Activated CD8-positive, alpha-beta T cell treated with anti-CD3 and anti-CD28 coated beads for 36 hours (primary cell): Measurements from ENCODE around the gene TMEM242. TPM values are rescaled to one million over a fixed set of nuclear protein-coding genes. Genes with fewer than 3 reads are reported as not detected.

Source experiments
- ATAC-seq: fragments of 200-7000 bp; cut with Tn5 transposase; one replicate; pipeline ENCODE4 v1.10.0; 2021; ENCODE audit warnings: mild to moderate bottlenecking, moderate library complexity
- CTCF ChIA-PET: fragments of 350-600 bp; sonication (Branson Sonifier 250); formaldehyde crosslinking; loops from one replicate; lab custom pipeline; 2021; ENCODE audit warnings: antibody characterized with exemption; lab: Charles Lee
- POLR2A ChIA-PET: fragments of 350-600 bp; sonication (Branson Sonifier 250); formaldehyde crosslinking; loops from one replicate; lab custom pipeline; 2021; ENCODE audit warnings: antibody characterized with exemption; lab: Charles Lee
- DNase-seq: peaks from one replicate; pipeline ENCODE4 v3.0.0-alpha.2; 2020
- H3K27ac Mint-ChIP-seq: one replicate; pipeline ENCODE4 v1.8.0; 2021; ENCODE audit warnings: mild to moderate bottlenecking, mixed read lengths
- H3K27me3 Mint-ChIP-seq: one replicate; pipeline ENCODE4 v1.8.0; 2021; ENCODE audit warnings: mixed read lengths
- H3K36me3 Mint-ChIP-seq: one replicate; pipeline ENCODE4 v1.8.0; 2021; ENCODE audit warnings: low read depth, mixed read lengths
- H3K4me1 Mint-ChIP-seq: one replicate; pipeline ENCODE4 v1.8.0; 2021; ENCODE audit warnings: low read depth, mixed read lengths
- H3K4me3 Mint-ChIP-seq: one replicate; pipeline ENCODE4 v1.8.0; 2021; ENCODE audit warnings: mild to moderate bottlenecking, moderate library complexity, mixed read lengths
- H3K9me3 Mint-ChIP-seq: one replicate; pipeline ENCODE4 v1.8.0; 2021; ENCODE audit warnings: mixed read lengths
- intact Hi-C: fragments of 100-400 bp; cut with micrococcal nuclease; formaldehyde crosslinking; loops from one replicate; pipeline ENCODE4 v1.10.0; 2022
- total RNA-seq, 2 experiments: library from RNA; stranded (reverse); gene quantifications; one replicate each; pipeline ENCODE4 v1.2.3, GENCODE V29; 2021
- TF ChIP-seq, protein P1 (sequence below): fragments of 200-600 bp; IDR thresholded peaks from one replicate; pipeline ENCODE4 v1.8.0; 2022; ENCODE audit warnings: antibody characterized with exemption, mild to moderate bottlenecking

The TMEM242 gene
- total RNA-seq, 2 experiments from 2014 or later = 7.8 to 8.0 TPM

DNA sequence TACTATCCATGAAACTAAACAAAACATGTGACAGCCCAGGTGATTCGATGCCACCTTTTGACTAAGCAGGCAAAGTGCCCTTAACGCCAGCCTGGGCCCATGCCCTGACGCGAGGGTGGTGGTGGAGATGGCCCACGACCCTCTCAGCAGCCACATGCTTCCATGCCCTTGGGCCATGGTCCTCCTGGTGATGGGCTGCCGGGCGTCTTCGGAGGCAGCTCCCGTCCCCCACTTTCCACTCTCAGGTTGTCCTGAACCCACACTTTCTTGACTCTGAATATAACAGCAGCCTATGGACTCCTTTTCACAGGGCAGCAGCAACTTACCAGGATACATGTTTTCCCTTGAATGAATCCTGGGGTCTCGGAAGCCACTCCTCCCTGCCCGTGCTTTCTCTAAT lies 33.6 kb downstream of the TMEM242 start:
- TF ChIP-seq, protein P1, sequence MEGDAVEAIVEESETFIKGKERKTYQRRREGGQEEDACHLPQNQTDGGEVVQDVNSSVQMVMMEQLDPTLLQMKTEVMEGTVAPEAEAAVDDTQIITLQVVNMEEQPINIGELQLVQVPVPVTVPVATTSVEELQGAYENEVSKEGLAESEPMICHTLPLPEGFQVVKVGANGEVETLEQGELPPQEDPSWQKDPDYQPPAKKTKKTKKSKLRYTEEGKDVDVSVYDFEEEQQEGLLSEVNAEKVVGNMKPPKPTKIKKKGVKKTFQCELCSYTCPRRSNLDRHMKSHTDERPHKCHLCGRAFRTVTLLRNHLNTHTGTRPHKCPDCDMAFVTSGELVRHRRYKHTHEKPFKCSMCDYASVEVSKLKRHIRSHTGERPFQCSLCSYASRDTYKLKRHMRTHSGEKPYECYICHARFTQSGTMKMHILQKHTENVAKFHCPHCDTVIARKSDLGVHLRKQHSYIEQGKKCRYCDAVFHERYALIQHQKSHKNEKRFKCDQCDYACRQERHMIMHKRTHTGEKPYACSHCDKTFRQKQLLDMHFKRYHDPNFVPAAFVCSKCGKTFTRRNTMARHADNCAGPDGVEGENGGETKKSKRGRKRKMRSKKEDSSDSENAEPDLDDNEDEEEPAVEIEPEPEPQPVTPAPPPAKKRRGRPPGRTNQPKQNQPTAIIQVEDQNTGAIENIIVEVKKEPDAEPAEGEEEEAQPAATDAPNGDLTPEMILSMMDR = no peak
- H3K27me3 Mint-ChIP-seq = no peaks in the 10 kb centered on the region
- no peak for ATAC-seq

DNA sequence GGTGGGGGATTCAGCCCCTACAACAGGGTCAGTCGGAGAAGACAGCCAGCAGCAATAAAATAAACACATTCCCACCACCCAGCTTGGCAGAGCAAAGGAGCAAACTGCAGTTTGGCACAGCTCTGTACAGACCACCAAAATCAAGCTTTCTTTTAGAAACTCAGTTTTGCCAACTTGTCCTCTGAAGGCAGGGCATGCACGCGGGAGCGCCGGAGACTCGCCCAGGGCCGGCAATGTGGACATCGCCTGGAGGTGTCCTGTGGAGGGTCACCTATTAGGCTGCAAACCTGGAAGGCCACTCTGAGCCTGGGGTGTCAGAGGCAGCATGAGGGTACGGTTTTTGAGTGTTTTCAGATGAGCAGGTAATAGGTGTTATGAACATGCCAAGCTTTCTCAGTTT lies 34.7 kb downstream of the TMEM242 start:
- no peak overlapping the region for H3K4me3 Mint-ChIP-seq
- H3K27ac Mint-ChIP-seq = no peak overlapping the region
- H3K36me3 Mint-ChIP-seq = peaks cover 2% of the 10 kb centered on the region
- H3K27me3 Mint-ChIP-seq = no peaks in the 10 kb centered on the region
- no peaks in the 10 kb centered on the region for H3K9me3 Mint-ChIP-seq
- peaks cover 3% of the 10 kb centered on the region for H3K4me1 Mint-ChIP-seq
- CTCF ChIA-PET = interaction anchor here (0.9 kb wide), 1 partner anchor 53 kb away, joined by 4 read pairs; no protein-coding TSS in a partner anchor
- intact Hi-C loops = no loop called here
- TF ChIP-seq, protein P1 = no peak
- ATAC-seq (no peak), DNase-seq (no peak)
- POLR2A ChIA-PET = no interaction called here

More for the DNA sequence above, 33.6 kb downstream of the TMEM242 start:
- ChIA-PET CTCF (no interaction called here), POLR2A (no interaction called here)
- no peak for DNase-seq
- Mint-ChIP-seq H3K27ac (no peak overlapping the region), H3K9me3 (no peaks in the 10 kb centered on the region), H3K4me3 (no peak overlapping the region), H3K4me1 (peaks cover 3% of the 10 kb centered on the region), H3K36me3 (peaks cover 2% of the 10 kb centered on the region)
- intact Hi-C loops = no loop called here

DNA sequence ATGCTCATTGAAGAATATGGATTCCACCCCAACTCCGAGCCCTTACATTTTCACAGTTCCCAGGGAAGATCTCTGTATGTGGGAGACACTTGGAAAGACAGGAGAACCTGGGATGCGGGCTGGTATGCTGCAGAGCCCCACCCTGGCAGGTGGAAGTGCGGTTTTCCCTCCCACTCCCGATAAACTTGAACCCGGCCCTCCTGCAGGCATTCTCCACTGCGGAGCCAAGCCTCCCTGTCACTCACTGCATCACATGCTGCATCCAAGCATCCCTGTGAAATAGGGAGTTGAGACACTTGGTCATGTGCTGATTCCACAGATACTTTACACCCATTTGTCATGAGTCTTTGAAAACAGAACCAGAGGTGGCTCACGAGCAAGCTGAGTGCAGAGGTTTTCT lies 35.4 kb downstream of the TMEM242 start:
- Mint-ChIP-seq H3K27ac (no peak overlapping the region), H3K4me1 (peaks cover 3% of the 10 kb centered on the region), H3K4me3 (no peak overlapping the region), H3K27me3 (no peaks in the 10 kb centered on the region), H3K36me3 (peaks cover 2% of the 10 kb centered on the region), H3K9me3 (no peaks in the 10 kb centered on the region)
- ChIA-PET CTCF (interaction anchor here (0.9 kb wide), 1 partner anchor 52 kb away, joined by 4 read pairs; no protein-coding TSS in a partner anchor), POLR2A (no interaction called here)
- intact Hi-C loops = no loop called here
- ATAC-seq (no peak), DNase-seq (no peak)
- TF ChIP-seq, protein P1 = no peak

DNA sequence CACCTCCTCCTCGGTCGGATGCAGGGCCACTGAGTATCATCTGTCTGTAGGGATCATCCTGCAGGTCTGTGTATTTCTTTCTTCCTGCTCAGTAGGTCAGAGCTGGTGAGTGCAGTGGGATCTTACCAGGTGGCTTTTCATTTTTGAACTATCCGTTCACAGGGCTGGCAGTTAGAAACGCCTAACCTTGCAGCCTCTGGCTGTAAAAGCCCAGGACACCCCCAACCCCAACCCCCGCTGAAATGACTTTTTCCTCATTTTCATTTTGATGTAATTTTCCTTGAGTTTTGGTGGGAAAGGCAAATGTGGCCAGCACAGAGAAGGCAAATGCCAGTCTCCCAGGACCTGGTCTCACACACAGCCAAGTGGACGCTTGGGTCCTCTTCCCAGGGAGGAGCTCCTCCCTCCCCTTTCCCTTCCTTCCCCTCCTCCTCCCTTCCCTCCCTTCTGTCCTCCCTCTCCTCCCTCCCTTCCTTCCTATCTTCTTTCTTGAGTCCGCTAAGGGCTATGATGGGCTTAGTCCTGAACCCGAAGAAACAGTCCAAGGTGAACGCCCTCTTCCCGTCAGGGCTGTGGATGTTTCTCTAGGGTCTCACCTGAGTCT lies 36.0 kb downstream of the TMEM242 start:
- H3K27ac Mint-ChIP-seq = no peak overlapping the region

DNA sequence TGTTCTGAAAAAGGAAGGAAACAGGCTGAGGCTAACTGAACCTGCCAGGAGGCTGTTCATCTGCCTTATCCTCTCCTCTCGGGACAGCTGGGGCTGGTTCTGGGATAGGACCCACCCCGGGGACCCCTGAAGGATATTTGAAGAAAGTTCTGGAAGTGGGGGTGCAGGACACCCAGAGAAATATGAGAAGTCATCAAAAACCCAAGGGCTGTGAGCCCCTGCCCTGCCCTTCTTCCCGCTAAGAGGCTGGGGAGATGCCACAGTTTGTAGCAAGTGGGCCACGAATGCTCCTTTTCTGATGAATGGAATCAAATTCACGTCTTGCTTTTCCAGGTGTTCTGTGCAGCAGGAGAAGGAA lies 37.9 kb downstream of the TMEM242 start:
- Mint-ChIP-seq H3K27me3 (no peaks in the 10 kb centered on the region), H3K36me3 (peaks cover 2% of the 10 kb centered on the region), H3K27ac (no peak overlapping the region), H3K9me3 (no peaks in the 10 kb centered on the region), H3K4me1 (no peaks in the 10 kb centered on the region), H3K4me3 (no peak overlapping the region)
- ATAC-seq (no peak), DNase-seq (no peak)
- CTCF ChIA-PET = no interaction called here
- TF ChIP-seq, protein P1 = no peak
- POLR2A ChIA-PET = no interaction called here
- intact Hi-C loops = no loop called here

More for the DNA sequence above, 36.0 kb downstream of the TMEM242 start:
- DNase-seq (no peak), ATAC-seq (no peak)
- ChIA-PET POLR2A (no interaction called here), CTCF (interaction anchor here (1.0 kb wide), 1 partner anchor 10 kb away, joined by 5 read pairs; no protein-coding TSS in a partner anchor)
- intact Hi-C loops = no loop called here
- Mint-ChIP-seq H3K4me1 (no peaks in the 10 kb centered on the region), H3K4me3 (no peak overlapping the region), H3K36me3 (peaks cover 2% of the 10 kb centered on the region), H3K27me3 (no peaks in the 10 kb centered on the region), H3K9me3 (no peaks in the 10 kb centered on the region)
- TF ChIP-seq, protein P1 = no peak
